H9 (cell line): Measurements from ENCODE around the gene EPC1. TPM values are rescaled to one million over a fixed set of nuclear protein-coding genes. Genes with fewer than 3 reads are reported as not detected.

ENCODE experiments used
- DNase-seq: peaks from one replicate; pipeline ENCODE4 v3.0.0-alpha.2; 2017
- H2AFZ ChIP-seq: one replicate; pipeline ENCODE4 v1.6.1; 2013; ENCODE audit warnings: mild to moderate bottlenecking, low read length, control low read depth, moderate library complexity
- H2AK5ac ChIP-seq: 2 replicates; pipeline ENCODE4 v1.6.1; 2013; ENCODE audit warnings: low read length, control low read depth, mixed read lengths; ENCODE audit not compliant: insufficient read length
- H2BK120ac ChIP-seq: one replicate; pipeline ENCODE4 v1.6.1; 2013; ENCODE audit warnings: low read depth, mild to moderate bottlenecking, low read length, control low read depth, inconsistent platforms; ENCODE audit not compliant: poor library complexity, severe bottlenecking
- H2BK12ac ChIP-seq: 2 replicates; pipeline ENCODE4 v1.6.1; 2013; ENCODE audit warnings: low read length, control low read depth, mixed read lengths, low read depth; ENCODE audit not compliant: insufficient read length
- H2BK15ac ChIP-seq: 2 replicates; pipeline ENCODE4 v1.6.1; 2013; ENCODE audit warnings: low read depth, low read length, control low read depth
- H2BK20ac ChIP-seq: one replicate; pipeline ENCODE4 v1.6.1; 2013; ENCODE audit warnings: low read depth, mild to moderate bottlenecking, low read length, control low read depth, inconsistent platforms; ENCODE audit not compliant: poor library complexity, severe bottlenecking
- H2BK5ac ChIP-seq: 2 replicates; pipeline ENCODE4 v1.6.1; 2013; ENCODE audit warnings: low read length, control low read depth, mixed read lengths; ENCODE audit not compliant: insufficient read length
- H3K14ac ChIP-seq: 2 replicates; pipeline ENCODE4 v1.6.1; 2013; ENCODE audit warnings: low read length, control low read depth; ENCODE audit not compliant: insufficient read depth
- H3K18ac ChIP-seq: 2 replicates; pipeline ENCODE4 v1.6.1; 2013; ENCODE audit warnings: low read depth, mild to moderate bottlenecking, mixed read lengths, low read length, control low read depth; ENCODE audit not compliant: insufficient read length
- H3K23ac ChIP-seq: 2 replicates; pipeline ENCODE4 v1.6.1; 2013; ENCODE audit warnings: low read length, control low read depth, mixed read lengths, low read depth; ENCODE audit not compliant: insufficient read length
- H3K23me2 ChIP-seq: 2 replicates; pipeline ENCODE4 v1.6.1; 2013; ENCODE audit warnings: low read depth, mild to moderate bottlenecking, mixed read lengths, low read length, control low read depth; ENCODE audit not compliant: insufficient read length, poor library complexity, severe bottlenecking
- H3K27ac ChIP-seq: 2 replicates; pipeline ENCODE4 v1.5.1; 2013; ENCODE audit warnings: low read length, control low read depth, mixed read lengths, low read depth; ENCODE audit not compliant: insufficient read length
- H3K27me3 ChIP-seq: 2 replicates; pipeline ENCODE4 v1.6.1; 2013; ENCODE audit warnings: low read length, control low read depth, inconsistent platforms; ENCODE audit not compliant: insufficient read depth
- H3K4ac ChIP-seq: 2 replicates; pipeline ENCODE4 v1.6.1; 2013; ENCODE audit warnings: low read depth, mild to moderate bottlenecking, control low read depth, inconsistent platforms, low read length, moderate library complexity
- H3K4me1 ChIP-seq: 2 replicates; pipeline ENCODE4 v1.6.1; 2013; ENCODE audit warnings: low read length, control low read depth, inconsistent platforms; ENCODE audit not compliant: insufficient read depth
- H3K4me2 ChIP-seq: 2 replicates; pipeline ENCODE4 v1.6.1; 2013; ENCODE audit warnings: low read length, control low read depth, mixed read lengths; ENCODE audit not compliant: insufficient read length, insufficient read depth
- H3K56ac ChIP-seq: 2 replicates; pipeline ENCODE4 v1.6.1; 2013; ENCODE audit warnings: low read depth, mild to moderate bottlenecking, mixed read lengths, low read length, control low read depth; ENCODE audit not compliant: insufficient read length
- H3K79me1 ChIP-seq: 2 replicates; pipeline ENCODE4 v1.6.1; 2013; ENCODE audit warnings: low read depth, mild to moderate bottlenecking, moderate library complexity, low read length, control low read depth, inconsistent platforms; ENCODE audit not compliant: insufficient read depth, poor library complexity, severe bottlenecking
- H3K79me2 ChIP-seq: 2 replicates; pipeline ENCODE4 v1.6.1; 2013; ENCODE audit warnings: low read length, control low read depth, inconsistent platforms; ENCODE audit not compliant: insufficient read depth
- H3K9ac ChIP-seq: 2 replicates; pipeline ENCODE4 v1.6.1; 2013; ENCODE audit warnings: low read length, control low read depth, mixed read lengths; ENCODE audit not compliant: insufficient read length; ENCODE audit errors: extremely low read depth
- H3K9me3 ChIP-seq: one replicate; pipeline ENCODE4 v1.6.1; 2013; ENCODE audit warnings: low read depth, low read length, inconsistent platforms; ENCODE audit not compliant: control insufficient read depth
- H3T11ph ChIP-seq: one replicate; pipeline ENCODE4 v1.6.1; 2013; ENCODE audit warnings: mild to moderate bottlenecking, low read length, control low read depth, inconsistent platforms
- H4K20me1 ChIP-seq: one replicate; pipeline ENCODE4 v1.6.1; 2013; ENCODE audit not compliant: control insufficient read depth, insufficient read length, insufficient read depth
- H4K5ac ChIP-seq: 2 replicates; pipeline ENCODE4 v1.6.1; 2013; ENCODE audit warnings: low read depth, mild to moderate bottlenecking, mixed read lengths, low read length, control low read depth; ENCODE audit not compliant: insufficient read length
- H4K8ac ChIP-seq: replicated peaks from 2 replicates; pipeline ENCODE4 v1.6.1; 2013; ENCODE audit warnings: low read length, control low read depth, mixed read lengths, low read depth; ENCODE audit not compliant: insufficient read length
- H4K91ac ChIP-seq: 2 replicates; pipeline ENCODE4 v1.6.1; 2013; ENCODE audit warnings: low read depth, mild to moderate bottlenecking, moderate library complexity, mixed read lengths, low read length, control low read depth; ENCODE audit not compliant: insufficient read length
- H3K27ac Mint-ChIP-seq, 3 experiments: 2 replicates in 2 of 3; 3 replicates in 1 of 3; pipeline ENCODE4 v1.8.0; 2020 to 2021; ENCODE audit warnings: mixed read lengths in 3 of 3, mild to moderate bottlenecking in 1 of 3, moderate library complexity in 1 of 3
- H3K27me3 Mint-ChIP-seq: 2 replicates; pipeline ENCODE4 v1.8.0; 2021; ENCODE audit warnings: low read depth, mild to moderate bottlenecking, moderate library complexity, mixed read lengths
- H3K36me3 Mint-ChIP-seq, 3 experiments: 2 replicates in 2 of 3; 3 replicates in 1 of 3; pipeline ENCODE4 v1.8.0; 2020 to 2021; ENCODE audit warnings: low read depth in 3 of 3, mixed read lengths in 3 of 3; ENCODE audit not compliant: insufficient read depth in 1 of 3
- H3K4me1 Mint-ChIP-seq, 2 experiments: 2 replicates each; pipeline ENCODE4 v1.8.0; 2020; ENCODE audit warnings: mixed read lengths in 2 of 2
- H3K4me3 Mint-ChIP-seq, 2 experiments: 2 replicates in 1 of 2; 3 replicates in 1 of 2; pipeline ENCODE4 v1.8.0; 2020 to 2021; ENCODE audit warnings: mild to moderate bottlenecking in 2 of 2, mixed read lengths in 2 of 2, moderate library complexity in 1 of 2
- H3K9me3 Mint-ChIP-seq, 2 experiments: 2 replicates in 1 of 2; 3 replicates in 1 of 2; pipeline ENCODE4 v1.8.0; 2020; ENCODE audit warnings: mild to moderate bottlenecking in 2 of 2, mixed read lengths in 2 of 2, moderate library complexity in 1 of 2
- CTCF ChIP-seq: fragments of 200-600 bp; sonication (generic); conservative IDR thresholded peaks from 3 replicates; pipeline ENCODE4 v1.8.0; 2021; ENCODE audit warnings: antibody characterized with exemption, mild to moderate bottlenecking
- WGBS: extraction: QIAGEN DNeasy Blood & Tissue Kit; methylation state at CpG from one replicate; pipeline ENCODE4 v1.1.7; 2013; ENCODE audit warnings: missing lambda C conversion rate, low lambda C conversion rate, mixed read lengths; ENCODE audit not compliant: insufficient read length; ENCODE audit errors: extremely low coverage; 5-methylcytosine and 5-hydroxymethylcytosine counted together
- total RNA-seq: library from RNA; stranded (reverse); gene quantifications from 2 replicates; pipeline ENCODE4 v1.2.1, GENCODE V29; 2021

Gene EPC1
- total RNA-seq, 1 experiment from 2014 or later = 32.5 TPM

GRCh38 chr10:32240471-32240870, 106.5 kb downstream of the EPC1 start:
- Histone ChIP-seq H3K18ac (no peak overlapping the region), H4K91ac (no peak overlapping the region), H3K79me1 (no peaks in the 10 kb centered on the region), H4K5ac (no peak overlapping the region), H3K4me2 (no peak overlapping the region), H3K79me2 (no peaks in the 10 kb centered on the region), H4K20me1 (no peaks in the 10 kb centered on the region), H3K4me1 (no peaks in the 10 kb centered on the region), H2BK12ac (no peak overlapping the region), H2AFZ (no peak overlapping the region), H3T11ph (no peak overlapping the region), H3K27ac (no peak overlapping the region), H3K23me2 (no peaks in the 10 kb centered on the region), H3K14ac (no peak overlapping the region), H2BK20ac (no peak overlapping the region), H3K23ac (no peak overlapping the region), H2BK15ac (no peak overlapping the region), H2BK120ac (no peak overlapping the region), H3K9me3 (no peaks in the 10 kb centered on the region), H3K4ac (no peak overlapping the region), H2BK5ac (no peak overlapping the region), H3K9ac (no peak overlapping the region), H2AK5ac (no peak overlapping the region), H3K56ac (no peak overlapping the region), H4K8ac (no peak overlapping the region), H3K27me3 (no peaks in the 10 kb centered on the region)
- no peak for DNase-seq
- H3K9me3 Mint-ChIP-seq = peaks cover 3 to 4% of the 10 kb centered on the region in 2 experiments; a peak in 3 of 5 replicates
- peaks cover 0 to 4% (median 2%) of the 10 kb centered on the region in 3 experiments; a peak in 1 of 7 replicates for H3K36me3 Mint-ChIP-seq
- H3K4me3 Mint-ChIP-seq = no peak overlapping the region
- H3K4me1 Mint-ChIP-seq = no peaks in the 10 kb centered on the region
- H3K27me3 Mint-ChIP-seq = peaks cover 2% of the 10 kb centered on the region; the same call in 1 of the 2 replicates
- no CpG with 5 or more reads among the region's 1 CpG for WGBS
- no peak for TF ChIP-seq CTCF
- no peak overlapping the region for H3K27ac Mint-ChIP-seq
